Skin of body (tissue), 2 donors: Measurements from ENCODE around the gene FLRT1. TPM values are rescaled to one million over a fixed set of nuclear protein-coding genes. Genes with fewer than 3 reads are reported as not detected.
A peak's percentile ranks its signal among the peaks of the same experiment; 100 is the strongest.

Experiments
- DNase-seq: peaks from one replicate; lab custom pipeline; 2025; lab: John Stamatoyannopoulos, UW
- total RNA-seq: library from RNA; depleted of rRNA; stranded (reverse); fragments of >200 nt; gene quantifications from one replicate; pipeline ENCODE4 v1.2.3, GENCODE V29; 2014

The FLRT1 gene
- total RNA-seq, 1 donor from 2014 or later, result 1.6 TPM

DNA sequence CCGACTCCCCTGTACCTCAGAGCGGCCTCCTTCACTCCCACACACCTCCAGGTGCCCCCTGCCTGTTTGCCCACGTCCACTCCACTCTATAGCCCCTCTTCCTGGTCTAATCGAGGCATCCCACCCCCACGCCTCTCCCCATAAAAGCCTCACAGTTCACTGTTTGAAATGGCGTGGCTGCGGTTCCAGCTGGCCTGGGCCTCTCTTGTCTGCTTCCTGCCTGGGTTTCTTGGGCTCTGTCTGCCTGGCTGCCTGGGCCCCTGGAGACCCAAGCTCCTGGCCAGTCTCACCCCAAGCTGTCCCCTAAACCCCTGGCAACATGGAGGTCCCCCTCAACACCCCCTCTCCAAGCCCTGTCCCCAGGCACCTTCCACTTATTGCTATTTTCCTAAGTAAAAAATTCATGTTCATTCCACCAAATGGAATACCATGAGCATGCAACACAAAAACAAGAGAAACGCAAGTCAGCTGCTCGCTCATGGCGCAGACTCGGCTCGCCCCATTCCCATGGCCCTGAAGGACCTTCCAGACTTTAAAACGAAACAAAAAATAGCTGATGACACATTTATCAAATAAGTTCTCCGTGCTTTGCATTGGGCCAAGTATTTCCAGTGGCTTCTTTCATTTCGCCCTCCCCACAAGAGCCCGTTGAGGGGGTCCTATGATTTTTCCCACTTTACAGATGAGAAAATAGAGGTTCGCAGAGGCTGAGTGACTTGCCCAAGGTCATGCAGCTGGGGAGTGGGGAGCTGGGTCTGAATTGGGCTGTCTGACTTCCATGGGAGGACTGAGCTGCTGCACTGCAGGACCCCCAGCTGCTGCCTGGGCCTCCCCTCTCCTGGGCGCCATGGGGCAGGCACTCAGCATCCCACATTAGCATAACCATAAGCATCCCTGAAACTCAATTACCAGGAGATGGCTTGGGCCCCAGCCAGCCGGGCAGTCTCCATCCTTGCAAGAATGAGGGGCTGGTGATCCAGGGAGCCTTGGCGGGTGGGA is 11.7 kb upstream of the FLRT1 start:
- DNase-seq, result no peak

- no peak for DNase-seq
These were observed 10.5 kb upstream of the FLRT1 start for GRCh38 chr11:64025205-64025604.

- DNase-seq, result no peak
These were observed 9.0 kb upstream of the FLRT1 start for GRCh38 chr11:64026575-64027205.

- no peak for DNase-seq
These were observed 7.9 kb upstream of the FLRT1 start for GRCh38 chr11:64027651-64028397.

DNA sequence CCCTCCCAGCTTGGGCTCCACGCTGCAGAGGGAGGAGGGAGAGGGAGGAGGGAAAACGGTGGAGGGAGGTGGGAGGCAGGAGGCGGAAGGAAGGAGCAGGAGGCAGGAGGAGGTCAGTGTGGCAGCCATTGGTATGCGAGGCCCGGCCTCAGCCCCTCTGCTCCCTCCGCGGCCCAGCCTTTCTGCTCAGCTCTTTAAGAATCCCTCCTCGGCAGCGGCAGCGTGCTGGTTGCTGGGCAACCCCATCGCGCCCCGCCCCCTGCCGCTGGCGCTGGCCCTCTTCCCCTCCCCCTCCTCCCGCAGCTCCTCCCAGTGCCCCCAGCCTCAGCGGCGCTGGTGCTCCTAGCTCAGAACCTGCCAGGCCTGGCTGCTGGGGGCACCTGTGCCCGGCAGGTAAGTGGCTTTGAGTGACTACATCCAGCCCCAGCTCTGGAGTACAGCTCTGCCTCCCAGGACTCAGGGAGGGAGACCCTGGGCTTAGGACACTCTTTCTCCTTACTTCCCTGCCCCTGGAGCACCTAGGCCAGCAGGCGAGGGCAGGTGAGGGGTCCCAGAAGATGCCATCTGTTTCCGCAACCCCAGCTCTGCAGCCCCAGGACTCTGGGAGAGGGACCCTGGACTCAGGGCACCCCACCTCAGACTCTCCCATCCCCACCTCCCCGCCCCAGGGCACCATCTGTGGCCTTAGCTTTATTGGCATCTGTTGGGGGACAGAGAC is 7.2 kb upstream of the FLRT1 start:
- DNase-seq, result no peak

DNA sequence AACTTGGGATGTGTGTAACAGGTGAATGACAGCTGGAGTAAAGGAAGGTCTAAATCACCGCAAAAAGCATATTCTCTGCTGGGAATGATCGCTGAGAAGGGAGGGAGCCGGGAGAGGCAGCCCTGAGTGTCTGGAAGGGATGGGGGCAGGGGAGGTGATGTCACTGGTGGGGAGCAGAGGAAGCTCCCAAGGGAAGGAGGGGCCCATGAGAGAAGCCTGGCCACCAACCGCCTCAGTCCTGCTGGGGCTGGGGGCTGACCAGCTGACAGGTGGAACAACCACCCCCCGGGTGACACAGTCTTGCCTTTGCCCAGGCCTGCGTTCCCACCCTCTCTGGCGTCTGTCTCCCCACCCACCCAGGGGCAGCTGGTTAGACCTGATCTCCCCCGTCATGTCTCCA is 6.0 kb upstream of the FLRT1 start:
- no peak for DNase-seq

GRCh38 chr11:64031001-64031400 is 4.7 kb upstream of the FLRT1 start:
- no peak for DNase-seq

GRCh38 chr11:64032050-64032449 is 3.7 kb upstream of the FLRT1 start:
- no peak for DNase-seq

DNA sequence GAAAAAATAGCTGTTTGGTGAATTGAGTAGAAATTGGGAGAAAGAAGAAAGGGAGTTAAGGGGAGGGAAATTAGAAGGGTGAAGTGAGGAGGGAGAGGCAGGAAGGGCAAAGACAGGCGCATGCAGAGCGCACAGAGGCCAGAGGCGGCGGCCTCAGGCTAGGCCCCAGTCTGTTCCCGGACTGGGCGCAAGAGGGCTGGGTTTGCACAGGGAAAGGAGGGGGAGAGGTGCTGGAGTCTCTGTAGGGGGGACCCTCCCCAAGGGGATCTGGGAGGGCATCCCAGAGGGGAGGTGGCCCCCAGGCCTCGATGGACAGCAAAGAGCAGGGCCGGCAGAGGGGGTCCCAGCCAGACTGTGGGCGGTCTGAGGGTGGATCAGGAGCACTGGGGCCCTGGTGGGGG is 1.3 kb upstream of the FLRT1 start:
- no peak for DNase-seq

GRCh38 chr11:64035081-64035524 is 628 bp upstream of the FLRT1 start:
- no peak for DNase-seq

GRCh38 chr11:64036087-64037026 is 626 bp downstream of the FLRT1 start:
- DNase-seq, result peak; percentile 21

GRCh38 chr11:64037027-64037634 is 1.4 kb downstream of the FLRT1 start:
- DNase-seq, result no peak

DNA sequence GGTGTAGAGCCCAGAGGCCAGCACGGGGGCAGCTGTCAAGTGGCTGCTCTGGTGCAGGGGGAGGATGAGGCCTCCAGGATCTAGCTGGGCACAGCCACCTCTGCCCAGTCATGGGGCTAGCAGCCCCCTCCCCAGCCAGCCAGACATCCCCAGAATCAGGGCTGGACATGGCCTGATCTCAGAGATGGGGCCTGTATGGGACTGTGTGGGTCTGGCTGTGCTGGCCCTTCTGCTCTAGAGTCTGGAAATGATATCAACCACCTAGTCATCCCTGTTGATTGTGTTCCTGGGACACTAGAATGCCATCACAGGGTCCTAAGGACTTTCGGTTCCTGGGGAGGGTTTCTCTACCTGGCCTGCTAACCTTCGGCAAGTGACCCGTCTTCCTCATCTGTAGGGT is 2.8 kb downstream of the FLRT1 start:
- no peak for DNase-seq

DNA sequence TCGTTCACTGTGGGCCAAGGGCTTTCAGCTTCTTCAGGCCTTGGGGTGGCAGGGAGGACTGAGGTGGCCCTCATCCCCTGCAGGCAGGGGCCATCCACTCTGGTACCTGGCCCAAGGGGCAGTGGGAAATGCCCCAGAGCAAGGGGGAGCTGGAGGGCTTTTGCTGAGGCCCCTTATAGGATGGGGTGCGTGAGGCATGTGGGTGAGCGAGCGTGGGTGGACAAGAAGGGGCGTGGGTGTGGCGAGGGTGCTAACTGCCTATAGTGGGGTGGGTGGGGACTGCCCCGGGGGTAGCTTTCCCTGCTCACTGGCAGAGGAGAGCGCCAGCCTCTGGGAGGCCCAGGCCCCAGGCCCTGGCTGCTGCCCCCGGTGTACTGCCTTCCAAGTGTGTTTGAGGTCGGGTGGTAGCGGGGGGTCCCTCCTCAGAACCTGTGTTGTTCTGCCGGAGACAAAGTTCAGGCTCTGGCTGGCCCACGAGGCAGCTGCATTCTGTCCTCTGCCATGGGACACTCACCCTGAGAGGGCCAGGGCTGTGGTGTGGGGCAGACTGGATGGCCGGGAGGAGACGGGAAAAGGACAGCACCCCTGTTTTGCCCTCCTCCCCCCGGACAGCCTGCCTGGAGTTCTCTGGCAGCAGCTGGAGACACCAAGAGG is 3.4 kb downstream of the FLRT1 start:
- DNase-seq, result no peak

GRCh38 chr11:64040684-64041322 is 5.1 kb downstream of the FLRT1 start:
- no peak for DNase-seq

DNA sequence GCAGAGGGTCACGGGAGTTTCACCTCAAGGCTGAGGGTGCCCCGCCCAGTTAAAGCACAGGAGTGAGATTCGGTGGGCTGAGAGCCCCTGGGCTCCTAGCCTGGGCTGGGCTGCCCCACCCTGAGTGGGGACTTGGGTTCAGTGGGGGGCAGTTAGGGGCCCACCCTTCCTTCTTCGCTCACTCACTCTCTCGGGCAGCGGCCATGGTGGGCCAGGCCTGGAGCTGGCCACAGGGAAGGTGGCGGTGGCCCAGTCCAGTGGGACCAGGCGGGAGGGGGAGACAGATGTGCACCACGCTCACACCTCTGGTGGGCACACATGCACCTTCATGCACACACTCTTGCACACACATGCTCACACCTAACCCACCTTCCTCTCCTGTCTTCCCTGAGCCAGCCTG is 6.1 kb downstream of the FLRT1 start:
- DNase-seq, result no peak

DNA sequence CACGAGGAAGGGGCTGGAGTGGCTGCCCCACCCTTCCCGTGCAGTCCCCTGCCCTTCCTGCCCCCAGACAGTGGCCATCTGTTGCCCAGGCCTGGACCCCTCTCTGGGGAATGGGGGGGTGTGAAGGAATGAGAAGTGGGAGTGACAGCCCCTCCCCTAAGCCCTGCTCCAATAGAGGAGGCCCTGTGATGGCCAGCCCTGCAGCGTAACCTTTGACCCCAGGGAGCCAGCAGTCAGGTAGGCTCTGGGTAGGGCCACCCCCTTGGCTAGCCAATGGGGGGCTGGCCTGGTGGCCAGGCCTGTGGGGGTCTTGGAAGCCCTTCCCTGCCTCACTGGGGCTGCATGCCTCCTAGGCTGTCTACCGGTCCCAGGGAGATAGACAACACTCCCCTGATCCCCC is 6.6 kb downstream of the FLRT1 start:
- DNase-seq, result no peak

- no peak for DNase-seq
These were observed 7.8 kb downstream of the FLRT1 start for GRCh38 chr11:64043545-64043944.
